A673 (cell line): ENCODE measurements around the gene SF3B4. TPM values are rescaled to one million over a fixed set of nuclear protein-coding genes. Genes with fewer than 3 reads are reported as not detected.

ENCODE experiments used
- BruUV-seq: library from RNA; stranded (reverse); fragments of 400-500 nt; replicated peaks from 2 replicates; lab custom pipeline; 2021; lab: Mats Ljungman, UMichigan
- CTCF ChIA-PET: fragments of 300-600 bp; sonication (Branson Sonifier 250); formaldehyde crosslinking; loops from one replicate; lab custom pipeline; 2022; ENCODE audit warnings: antibody characterized with exemption; lab: Charles Lee
- POLR2A ChIA-PET: fragments of 300-600 bp; sonication (Branson Sonifier 250); formaldehyde crosslinking; loops from one replicate; lab custom pipeline; 2022; ENCODE audit warnings: antibody characterized with exemption; ENCODE audit not compliant: low non-redundant PET; lab: Charles Lee
- DNase-seq: peaks from one replicate; pipeline ENCODE4 v3.0.0-alpha.2; 2015; ENCODE audit warnings: low spot score
- H3K27ac ChIP-seq: fragments of 200-600 bp; sonication (generic); 2 replicates; pipeline ENCODE4 v1.5.1; 2016; ENCODE audit warnings: mixed run types, low read depth, mild to moderate bottlenecking, mixed read lengths, antibody characterized with exemption, low read length; ENCODE audit not compliant: poor library complexity, severe bottlenecking
- H3K27me3 ChIP-seq: fragments of 200-600 bp; sonication (generic); replicated peaks from 2 replicates; pipeline ENCODE4 v1.6.1; 2017; ENCODE audit warnings: mixed run types, low read depth, mild to moderate bottlenecking, mixed read lengths, antibody characterized with exemption, low read length; ENCODE audit not compliant: insufficient read depth, poor library complexity
- H3K36me3 ChIP-seq: fragments of 200-600 bp; sonication (generic); 2 replicates; pipeline ENCODE4 v1.6.1; 2016; ENCODE audit warnings: mixed run types, mild to moderate bottlenecking, mixed read lengths, antibody characterized with exemption, low read length; ENCODE audit not compliant: insufficient read depth, poor library complexity, severe bottlenecking
- H3K4me1 ChIP-seq: fragments of 200-600 bp; sonication (generic); 2 replicates; pipeline ENCODE4 v1.6.1; 2017; ENCODE audit warnings: mixed run types, mild to moderate bottlenecking, mixed read lengths, antibody characterized with exemption, low read length; ENCODE audit not compliant: insufficient read depth, poor library complexity, severe bottlenecking
- H3K4me3 ChIP-seq: fragments of 200-600 bp; sonication (generic); 2 replicates; pipeline ENCODE4 v1.5.1; 2016; ENCODE audit warnings: low read depth, mixed run types, mild to moderate bottlenecking, mixed read lengths, low read length; ENCODE audit not compliant: poor library complexity, severe bottlenecking
- H3K9me3 ChIP-seq: fragments of 200-600 bp; sonication (generic); 2 replicates; pipeline ENCODE4 v1.6.1; 2016; ENCODE audit warnings: mixed run types, low read depth, mild to moderate bottlenecking, mixed read lengths, antibody characterized with exemption, low read length; ENCODE audit not compliant: poor library complexity, severe bottlenecking
- EZH2 ChIP-seq: fragments of 200-600 bp; sonication (generic); IDR thresholded peaks from 2 replicates; pipeline ENCODE4 v1.6.1; 2017; ENCODE audit warnings: borderline replicate concordance, low read depth, mild to moderate bottlenecking, mixed read lengths, antibody characterized with exemption, low read length; ENCODE audit not compliant: poor library complexity, severe bottlenecking
- intact Hi-C: fragments of 100-400 bp; cut with micrococcal nuclease; formaldehyde crosslinking; loops from one replicate; pipeline ENCODE4 v1.10.0; 2022; ENCODE audit not compliant: unreplicated experiment
- total RNA-seq: library from RNA; stranded (reverse); gene quantifications from 2 replicates; pipeline ENCODE4 v1.2.3, GENCODE V29; 2021
- TF ChIP-seq, protein P1 (sequence below): fragments of 300-800, 200-600 bp; sonication (generic); conservative IDR thresholded peaks from 2 replicates; pipeline ENCODE4 v1.5.1; 2017; ENCODE audit warnings: low read depth, mild to moderate bottlenecking, antibody characterized with exemption, low read length, moderate library complexity, mixed read lengths

SF3B4 gene
- total RNA-seq, 1 experiment from 2014 or later: 137 TPM

GRCh38 chr1:149967646-149968045, 40.0 kb upstream of the SF3B4 start:
- no peaks in the 10 kb centered on the region for H3K4me1 ChIP-seq
- CTCF ChIA-PET: no interaction called here
- no peak overlapping the region for H3K4me3 ChIP-seq
- no peak for DNase-seq
- H3K9me3 ChIP-seq: no peaks in the 10 kb centered on the region
- H3K27me3 ChIP-seq: no peaks in the 10 kb centered on the region
- TF ChIP-seq, protein P1, sequence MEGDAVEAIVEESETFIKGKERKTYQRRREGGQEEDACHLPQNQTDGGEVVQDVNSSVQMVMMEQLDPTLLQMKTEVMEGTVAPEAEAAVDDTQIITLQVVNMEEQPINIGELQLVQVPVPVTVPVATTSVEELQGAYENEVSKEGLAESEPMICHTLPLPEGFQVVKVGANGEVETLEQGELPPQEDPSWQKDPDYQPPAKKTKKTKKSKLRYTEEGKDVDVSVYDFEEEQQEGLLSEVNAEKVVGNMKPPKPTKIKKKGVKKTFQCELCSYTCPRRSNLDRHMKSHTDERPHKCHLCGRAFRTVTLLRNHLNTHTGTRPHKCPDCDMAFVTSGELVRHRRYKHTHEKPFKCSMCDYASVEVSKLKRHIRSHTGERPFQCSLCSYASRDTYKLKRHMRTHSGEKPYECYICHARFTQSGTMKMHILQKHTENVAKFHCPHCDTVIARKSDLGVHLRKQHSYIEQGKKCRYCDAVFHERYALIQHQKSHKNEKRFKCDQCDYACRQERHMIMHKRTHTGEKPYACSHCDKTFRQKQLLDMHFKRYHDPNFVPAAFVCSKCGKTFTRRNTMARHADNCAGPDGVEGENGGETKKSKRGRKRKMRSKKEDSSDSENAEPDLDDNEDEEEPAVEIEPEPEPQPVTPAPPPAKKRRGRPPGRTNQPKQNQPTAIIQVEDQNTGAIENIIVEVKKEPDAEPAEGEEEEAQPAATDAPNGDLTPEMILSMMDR: no peak
- TF ChIP-seq EZH2: no peak
- POLR2A ChIA-PET: interaction anchor here (0.6 kb wide), 1 partner anchor 28 kb away, joined by 13 read pairs; no protein-coding TSS in a partner anchor
- no peak overlapping the region for H3K27ac ChIP-seq
- no TSS peak for BruUV-seq
- intact Hi-C loops: no loop called here
- H3K36me3 ChIP-seq: peaks cover 29% of the 10 kb centered on the region

DNA sequence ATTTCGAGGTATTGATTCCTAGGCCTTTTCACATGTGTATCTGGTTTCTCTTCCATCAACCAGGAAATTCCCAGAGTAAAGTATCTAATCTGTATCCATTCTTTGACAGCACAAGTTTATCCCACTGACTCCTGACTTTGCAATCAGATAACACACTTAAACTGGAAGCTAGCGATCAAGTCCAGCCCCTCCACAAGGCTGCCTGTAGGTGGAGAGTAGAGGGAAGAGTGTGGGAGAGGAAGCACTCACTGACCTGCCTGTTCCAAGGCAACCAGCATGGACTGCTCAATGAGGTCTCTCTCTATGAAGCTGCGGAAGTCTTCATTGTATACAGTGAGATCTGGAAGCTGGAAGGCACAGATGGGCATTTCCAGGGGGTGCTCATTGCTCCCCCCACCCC, 39.4 kb upstream of the SF3B4 start:
- Histone ChIP-seq H3K36me3 (peaks cover 29% of the 10 kb centered on the region), H3K9me3 (no peaks in the 10 kb centered on the region), H3K4me1 (no peaks in the 10 kb centered on the region), H3K27ac (no peak overlapping the region), H3K27me3 (no peaks in the 10 kb centered on the region), H3K4me3 (no peak overlapping the region)
- DNase-seq: no peak
- BruUV-seq: no TSS peak
- ChIA-PET CTCF (no interaction called here), POLR2A (no interaction called here)
- no peak for TF ChIP-seq EZH2
- TF ChIP-seq, protein P1: no peak
- intact Hi-C loops: no loop called here

- intact Hi-C loops: no loop called here
- peaks cover 25% of the 10 kb centered on the region for H3K36me3 ChIP-seq
- CTCF ChIA-PET: no interaction called here
These were observed 38.8 kb upstream of the SF3B4 start for GRCh38 chr1:149966405-149966804.

More at GRCh38 chr1:149966405-149966804, 38.8 kb upstream of the SF3B4 start:
- BruUV-seq: no TSS peak
- POLR2A ChIA-PET: no interaction called here
- Histone ChIP-seq H3K4me1 (no peaks in the 10 kb centered on the region), H3K27me3 (no peaks in the 10 kb centered on the region), H3K4me3 (no peak overlapping the region), H3K27ac (no peak overlapping the region), H3K9me3 (no peaks in the 10 kb centered on the region)
- no peak for TF ChIP-seq EZH2
- TF ChIP-seq, protein P1: no peak
- no peak for DNase-seq
